ENCODE results near the gene ANKMY1. TPM values are rescaled to one million over a fixed set of nuclear protein-coding genes. Genes with fewer than 3 reads are reported as not detected.

The ANKMY1 gene
- total and polyA plus RNA-seq, 2 experiments from 2014 or later: 5.1 to 10.1 TPM

- Histone ChIP-seq H3K9me2 (ENCODE audit: insufficient read depth) (no peaks in the 10 kb centered on the region), H3K9me3 (ENCODE audit: low read depth) (no peaks in the 10 kb centered on the region), H3K4me1 (ENCODE audit: insufficient read depth) (peaks cover 11% of the 10 kb centered on the region), H2AFZ (no peak overlapping the region), H4K20me1 (ENCODE audit: insufficient read depth) (no peaks in the 10 kb centered on the region; the same call in 1 of the 2 replicates), H3K79me2 (ENCODE audit: insufficient read depth) (peaks cover 67% of the 10 kb centered on the region), H3K36me3 (ENCODE audit: low read depth) (no peaks in the 10 kb centered on the region; the same call in 1 of the 2 replicates), H3F3A (ENCODE audit: insufficient read depth) (peaks cover 25% of the 10 kb centered on the region), H3K4me2 (ENCODE audit: unreplicated experiment) (no peak overlapping the region), H3K9ac (peak overlapping the region; percentile 65; the same call in 1 of the 2 replicates), H3K27me3 (replicated peaks; ENCODE audit: insufficient read depth) (no peaks in the 10 kb centered on the region), H3K4me3 (no peak overlapping the region), H3K27ac (peak overlapping the region; percentile 80)
- in situ Hi-C loops (cut with MboI): no loop called here
- WGBS, 2 experiments (ENCODE audit: low coverage in 1 of 2, low lambda C conversion rate in 2 of 2, missing lambda C conversion rate in 2 of 2): 90 to 96% methylated on average over 12 of the region's 12 CpGs
- no peak for DNase-seq
- no peak for TF ChIP-seq EZH2 (IDR thresholded peaks at IDR 0.05; ENCODE audit: insufficient read depth, poor library complexity, severe bottlenecking)
- TF ChIP-seq EZH2phosphoT487 (IDR thresholded peaks at IDR 0.05; ENCODE audit: insufficient read depth, low read depth): no peak
These were observed 21.4 kb upstream of the ANKMY1 start for GRCh38 chr2:240579071-240579762.

GRCh38 chr2:240578488-240578887, 20.7 kb upstream of the ANKMY1 start:
- TF ChIP-seq EZH2 (IDR thresholded peaks at IDR 0.05; ENCODE audit: insufficient read depth, poor library complexity, severe bottlenecking) (no peak), EZH2phosphoT487 (IDR thresholded peaks at IDR 0.05; ENCODE audit: insufficient read depth, low read depth) (no peak)
- Histone ChIP-seq H3K9ac (no peak overlapping the region), H3K27me3 (replicated peaks; ENCODE audit: insufficient read depth) (no peaks in the 10 kb centered on the region), H3K4me3 (no peak overlapping the region), H3K9me3 (ENCODE audit: low read depth) (no peaks in the 10 kb centered on the region), H3K4me1 (ENCODE audit: insufficient read depth) (peaks cover 10% of the 10 kb centered on the region), H3K27ac (no peak overlapping the region), H3K36me3 (ENCODE audit: low read depth) (no peaks in the 10 kb centered on the region; the same call in 1 of the 2 replicates), H3K9me2 (ENCODE audit: insufficient read depth) (no peaks in the 10 kb centered on the region), H4K20me1 (ENCODE audit: insufficient read depth) (no peaks in the 10 kb centered on the region; the same call in 1 of the 2 replicates), H2AFZ (no peak overlapping the region), H3K4me2 (ENCODE audit: unreplicated experiment) (no peak overlapping the region), H3F3A (ENCODE audit: insufficient read depth) (peaks cover 25% of the 10 kb centered on the region), H3K79me2 (ENCODE audit: insufficient read depth) (peaks cover 60% of the 10 kb centered on the region)
- 67 to 77% methylated on average over 6 to 8 of the region's 8 CpGs for WGBS, 2 experiments (ENCODE audit: low coverage in 1 of 2, low lambda C conversion rate in 2 of 2, missing lambda C conversion rate in 2 of 2)
- in situ Hi-C loops (cut with MboI): no loop called here
- no peak for DNase-seq

- no peak overlapping the region for H3K9ac ChIP-seq
- in situ Hi-C loops (cut with MboI): no loop called here
- DNase-seq: no peak
- no peak overlapping the region for H3K27ac ChIP-seq
- no peaks in the 10 kb centered on the region; the same call in 1 of the 2 replicates for H4K20me1 ChIP-seq (ENCODE audit: insufficient read depth)
- H3K9me3 ChIP-seq (ENCODE audit: low read depth): no peaks in the 10 kb centered on the region
- no peak overlapping the region for H2AFZ ChIP-seq
- 78 to 82% methylated on average over 7 to 9 of the region's 9 CpGs for WGBS, 2 experiments (ENCODE audit: low coverage in 1 of 2, low lambda C conversion rate in 2 of 2, missing lambda C conversion rate in 2 of 2)
- H3K27me3 ChIP-seq (replicated peaks; ENCODE audit: insufficient read depth): no peaks in the 10 kb centered on the region
- H3K4me3 ChIP-seq: no peak overlapping the region
- no peaks in the 10 kb centered on the region for H3K9me2 ChIP-seq (ENCODE audit: insufficient read depth)
- H3K4me1 ChIP-seq (ENCODE audit: insufficient read depth): peaks cover 10% of the 10 kb centered on the region
- peaks cover 25% of the 10 kb centered on the region for H3F3A ChIP-seq (ENCODE audit: insufficient read depth)
- no peak for TF ChIP-seq EZH2 (IDR thresholded peaks at IDR 0.05; ENCODE audit: insufficient read depth, poor library complexity, severe bottlenecking)
- no peak for TF ChIP-seq EZH2phosphoT487 (IDR thresholded peaks at IDR 0.05; ENCODE audit: insufficient read depth, low read depth)
- peaks cover 56% of the 10 kb centered on the region for H3K79me2 ChIP-seq (ENCODE audit: insufficient read depth)
- no peaks in the 10 kb centered on the region; the same call in 1 of the 2 replicates for H3K36me3 ChIP-seq (ENCODE audit: low read depth)
- no peak overlapping the region for H3K4me2 ChIP-seq (ENCODE audit: unreplicated experiment)
These were observed 20.3 kb upstream of the ANKMY1 start for GRCh38 chr2:240578110-240578450.

- 89 to 90% methylated on average over 26 of the region's 26 CpGs for WGBS, 2 experiments (ENCODE audit: low coverage in 1 of 2, low lambda C conversion rate in 2 of 2, missing lambda C conversion rate in 2 of 2)
- H3K79me2 ChIP-seq (ENCODE audit: insufficient read depth): peaks cover 50% of the 10 kb centered on the region
- H3K4me3 ChIP-seq: no peak overlapping the region
- no peak overlapping the region for H3K9ac ChIP-seq
- H3K36me3 ChIP-seq (ENCODE audit: low read depth): no peaks in the 10 kb centered on the region; the same call in 1 of the 2 replicates
- H3K27me3 ChIP-seq (replicated peaks; ENCODE audit: insufficient read depth): no peaks in the 10 kb centered on the region
- in situ Hi-C loops (cut with MboI): no loop called here
- no peaks in the 10 kb centered on the region for H3K9me2 ChIP-seq (ENCODE audit: insufficient read depth)
- H3K4me2 ChIP-seq (ENCODE audit: unreplicated experiment): no peak overlapping the region
- no peak for TF ChIP-seq EZH2phosphoT487 (IDR thresholded peaks at IDR 0.05; ENCODE audit: insufficient read depth, low read depth)
- no peaks in the 10 kb centered on the region; the same call in 1 of the 2 replicates for H4K20me1 ChIP-seq (ENCODE audit: insufficient read depth)
- H3F3A ChIP-seq (ENCODE audit: insufficient read depth): peaks cover 24% of the 10 kb centered on the region
- H3K4me1 ChIP-seq (ENCODE audit: insufficient read depth): peaks cover 10% of the 10 kb centered on the region
- no peak overlapping the region for H2AFZ ChIP-seq
- DNase-seq: no peak
- no peaks in the 10 kb centered on the region for H3K9me3 ChIP-seq (ENCODE audit: low read depth)
- H3K27ac ChIP-seq: no peak overlapping the region
These were observed 19.7 kb upstream of the ANKMY1 start for GRCh38 chr2:240577281-240578109.
